A549 (cell line): ENCODE results near the gene GLT6D1.

Source experiments
- CEBPB ChIP-seq, 2 experiments: fragments of >200 bp in 1 of 2; sonication (Bioruptor Twin) in 1 of 2; formaldehyde crosslinking in 1 of 2; IDR thresholded peaks; 2 replicates each; pipeline ENCODE4 v1.6.1; 2012 to 2016
- CTCF ChIP-seq: fragments of >200 bp; sonication (Bioruptor Twin); formaldehyde crosslinking; IDR thresholded peaks from 3 replicates; pipeline ENCODE4 v1.5.1; 2016
- EP300 ChIP-seq, 2 experiments: fragments of >200 bp; sonication (Bioruptor Twin); formaldehyde crosslinking; IDR thresholded peaks; 2 replicates in 1 of 2; 3 replicates in 1 of 2; pipeline ENCODE4 v1.6.1; 2016 to 2017
- FOSL2 ChIP-seq, 2 experiments: fragments of 450-650 bp in 1 of 2; fragments of >200 bp in 1 of 2; sonication (Bioruptor Twin) in 1 of 2; formaldehyde crosslinking; IDR thresholded peaks; 2 replicates each; pipeline versions ENCODE4 v1.5.0 to v1.6.1; 2016 to 2020; ENCODE audit warnings: mild to moderate bottlenecking in 1 of 2, moderate library complexity in 1 of 2
- GATA3 ChIP-seq: IDR thresholded peaks from 2 replicates; pipeline ENCODE4 v1.6.1; 2012; ENCODE audit warnings: borderline replicate concordance
- KDM1A ChIP-seq: fragments of 200-600 bp; sonication (generic); IDR thresholded peaks from 2 replicates; pipeline ENCODE4 v1.6.1; 2016; ENCODE audit warnings: low read depth, mild to moderate bottlenecking
- POLR2A ChIP-seq: IDR thresholded peaks from 2 replicates; pipeline ENCODE4 v1.6.1; 2012; ENCODE audit warnings: mild to moderate bottlenecking, low read length
- REST ChIP-seq: fragments of 200-600 bp; sonication (generic); IDR thresholded peaks from 2 replicates; pipeline ENCODE4 v1.6.1; 2016; ENCODE audit warnings: antibody characterized with exemption, mild to moderate bottlenecking, moderate library complexity
- RFX5 ChIP-seq: fragments of 450-650 bp; IDR thresholded peaks from 2 replicates; pipeline ENCODE4 v1.7.1; 2014; ENCODE audit warnings: antibody characterized with exemption, mild to moderate bottlenecking, moderate library complexity
- TF ChIP-seq, protein P1 (sequence below): fragments of 150-350 bp; IDR thresholded peaks from 2 replicates; pipeline ENCODE4 v1.6.1; 2014; ENCODE audit warnings: low read depth, mild to moderate bottlenecking, low read length

DNA sequence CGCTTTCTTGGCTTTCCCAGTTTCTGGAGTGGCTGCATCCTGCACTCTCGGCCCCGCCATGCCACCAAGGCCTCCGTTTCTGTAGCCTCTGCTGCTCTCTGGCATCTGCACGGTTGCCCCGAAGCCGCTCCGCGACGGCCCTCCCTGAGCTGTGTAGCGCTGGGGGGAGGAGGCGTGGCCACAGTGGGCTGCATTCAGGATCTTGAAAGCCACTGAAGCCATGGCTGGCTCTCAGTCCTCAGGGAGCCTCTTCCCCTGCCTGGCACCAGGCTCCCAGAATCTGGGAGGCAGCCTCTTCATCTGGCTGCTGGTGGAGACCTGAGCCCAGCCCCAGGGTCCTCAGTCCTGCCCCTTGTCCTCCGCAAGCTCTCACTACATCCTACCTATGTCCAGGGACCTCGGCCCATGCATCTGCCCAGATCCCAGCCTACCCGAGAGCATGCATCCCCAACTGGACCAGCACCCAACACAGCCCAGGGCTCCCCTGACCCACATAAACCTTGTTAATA, 52.7 kb downstream of the GLT6D1 start:
- TF ChIP-seq EP300 (IDR thresholded peaks at IDR 0.05) (no peak), CTCF (no peak), KDM1A (no peak), POLR2A (no peak), GATA3 (no peak), FOSL2 (IDR thresholded peaks at IDR 0.05) (no peak), FOSL2 (CRISPR knock-in tag; IDR thresholded peaks at IDR 0.05) (no peak), CEBPB (IDR thresholded peaks at IDR 0.05) (no peak), REST (no peak), RFX5 (no peak)
- TF ChIP-seq, protein P1, sequence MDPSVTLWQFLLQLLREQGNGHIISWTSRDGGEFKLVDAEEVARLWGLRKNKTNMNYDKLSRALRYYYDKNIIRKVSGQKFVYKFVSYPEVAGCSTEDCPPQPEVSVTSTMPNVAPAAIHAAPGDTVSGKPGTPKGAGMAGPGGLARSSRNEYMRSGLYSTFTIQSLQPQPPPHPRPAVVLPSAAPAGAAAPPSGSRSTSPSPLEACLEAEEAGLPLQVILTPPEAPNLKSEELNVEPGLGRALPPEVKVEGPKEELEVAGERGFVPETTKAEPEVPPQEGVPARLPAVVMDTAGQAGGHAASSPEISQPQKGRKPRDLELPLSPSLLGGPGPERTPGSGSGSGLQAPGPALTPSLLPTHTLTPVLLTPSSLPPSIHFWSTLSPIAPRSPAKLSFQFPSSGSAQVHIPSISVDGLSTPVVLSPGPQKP = no peak
